ENCODE measurements around the gene IL17REL. TPM values are rescaled to one million over a fixed set of nuclear protein-coding genes. Genes with fewer than 3 reads are reported as not detected.

Gene IL17REL
- total and polyA plus RNA-seq, 2 donors: 0.01 TPM; not detected in 1

- no peak for DNase-seq (ENCODE audit: extremely low spot score)
- no peaks in the 10 kb centered on the region for H3K4me1 ChIP-seq (ENCODE audit: insufficient read depth)
- H3K27ac ChIP-seq (ENCODE audit: low read depth): no peak overlapping the region
- no peak overlapping the region for H3K4me3 ChIP-seq (ENCODE audit: low read depth, low read length)
- 83% methylated on average over 14 of the region's 14 CpGs for WGBS
- H3K36me3 ChIP-seq (ENCODE audit: insufficient read depth): no peaks in the 10 kb centered on the region
Measured at GRCh38 chr22:50022171-50022819, 9.7 kb upstream of the IL17REL start.

GRCh38 chr22:50020606-50021005, 8.0 kb upstream of the IL17REL start:
- H3K27ac ChIP-seq (ENCODE audit: low read depth): no peak overlapping the region
- 90% methylated on average over 15 of the region's 15 CpGs for WGBS
- no peak overlapping the region for H3K4me3 ChIP-seq (ENCODE audit: low read depth, low read length)
- no peak for DNase-seq (ENCODE audit: extremely low spot score)
- no peaks in the 10 kb centered on the region for H3K36me3 ChIP-seq (ENCODE audit: insufficient read depth)
- no peaks in the 10 kb centered on the region for H3K4me1 ChIP-seq (ENCODE audit: insufficient read depth)

- 58% methylated on average over 3 of the region's 3 CpGs for WGBS
- Histone ChIP-seq H3K4me3 (ENCODE audit: low read depth, low read length) (no peak overlapping the region), H3K27ac (ENCODE audit: low read depth) (no peak overlapping the region), H3K4me1 (ENCODE audit: insufficient read depth) (peaks cover 3% of the 10 kb centered on the region), H3K36me3 (ENCODE audit: insufficient read depth) (no peaks in the 10 kb centered on the region)
- DNase-seq (ENCODE audit: extremely low spot score): no peak
Measured at GRCh38 chr22:50019316-50019715, 6.8 kb upstream of the IL17REL start.

- H3K27ac ChIP-seq (ENCODE audit: low read depth): no peak overlapping the region
- 66% methylated on average over 11 of the region's 11 CpGs for WGBS
- H3K4me3 ChIP-seq (ENCODE audit: low read depth, low read length): no peak overlapping the region
- peaks cover 3% of the 10 kb centered on the region for H3K4me1 ChIP-seq (ENCODE audit: insufficient read depth)
- no peaks in the 10 kb centered on the region for H3K36me3 ChIP-seq (ENCODE audit: insufficient read depth)
- DNase-seq (ENCODE audit: extremely low spot score): no peak
Measured at GRCh38 chr22:50018608-50019285, 6.2 kb upstream of the IL17REL start.

GRCh38 chr22:50017701-50018224, 5.2 kb upstream of the IL17REL start:
- no peak for DNase-seq (ENCODE audit: extremely low spot score)
- H3K27ac ChIP-seq (ENCODE audit: low read depth): no peak overlapping the region
- WGBS: 84% methylated on average over 6 of the region's 6 CpGs
- no peaks in the 10 kb centered on the region for H3K36me3 ChIP-seq (ENCODE audit: insufficient read depth)
- H3K4me3 ChIP-seq (ENCODE audit: low read depth, low read length): no peak overlapping the region
- H3K4me1 ChIP-seq (ENCODE audit: insufficient read depth): peaks cover 3% of the 10 kb centered on the region

- Histone ChIP-seq H3K4me1 (ENCODE audit: insufficient read depth) (peaks cover 3% of the 10 kb centered on the region), H3K4me3 (ENCODE audit: low read depth, low read length) (no peak overlapping the region), H3K36me3 (ENCODE audit: insufficient read depth) (no peaks in the 10 kb centered on the region), H3K27ac (ENCODE audit: low read depth) (no peak overlapping the region)
- DNase-seq (ENCODE audit: extremely low spot score): no peak
- 76% methylated on average over 21 of the region's 21 CpGs for WGBS
Measured at GRCh38 chr22:50016988-50017700, 4.6 kb upstream of the IL17REL start.

GRCh38 chr22:50016308-50016987, 3.9 kb upstream of the IL17REL start:
- Histone ChIP-seq H3K4me1 (ENCODE audit: insufficient read depth) (peaks cover 3% of the 10 kb centered on the region), H3K27ac (ENCODE audit: low read depth) (no peak overlapping the region), H3K4me3 (ENCODE audit: low read depth, low read length) (no peak overlapping the region), H3K36me3 (ENCODE audit: insufficient read depth) (no peaks in the 10 kb centered on the region)
- DNase-seq (ENCODE audit: extremely low spot score): no peak
- 85% methylated on average over 20 of the region's 20 CpGs for WGBS

- no peak for DNase-seq (ENCODE audit: extremely low spot score)
- 45% methylated on average over 30 of the region's 30 CpGs for WGBS
- Histone ChIP-seq H3K4me3 (ENCODE audit: low read depth, low read length) (no peak overlapping the region), H3K27ac (ENCODE audit: low read depth) (no peak overlapping the region), H3K4me1 (ENCODE audit: insufficient read depth) (peaks cover 5% of the 10 kb centered on the region), H3K36me3 (ENCODE audit: insufficient read depth) (no peaks in the 10 kb centered on the region)
Measured at GRCh38 chr22:50015451-50016307, 3.1 kb upstream of the IL17REL start.

GRCh38 chr22:50014655-50015401, 2.3 kb upstream of the IL17REL start:
- H3K4me1 ChIP-seq (ENCODE audit: insufficient read depth): peaks cover 5% of the 10 kb centered on the region
- no peaks in the 10 kb centered on the region for H3K36me3 ChIP-seq (ENCODE audit: insufficient read depth)
- DNase-seq (ENCODE audit: extremely low spot score): no peak
- WGBS: 3% methylated on average over 90 of the region's 91 CpGs
- H3K4me3 ChIP-seq (ENCODE audit: low read depth, low read length): no peak overlapping the region
- no peak overlapping the region for H3K27ac ChIP-seq (ENCODE audit: low read depth)

- no peak for DNase-seq (ENCODE audit: extremely low spot score)
- H3K36me3 ChIP-seq (ENCODE audit: insufficient read depth): no peaks in the 10 kb centered on the region
- H3K4me3 ChIP-seq (ENCODE audit: low read depth, low read length): no peak overlapping the region
- WGBS: 63% methylated on average over 16 of the region's 16 CpGs
- H3K4me1 ChIP-seq (ENCODE audit: insufficient read depth): peaks cover 5% of the 10 kb centered on the region
- no peak overlapping the region for H3K27ac ChIP-seq (ENCODE audit: low read depth)
Measured at GRCh38 chr22:50014053-50014501, 1.5 kb upstream of the IL17REL start.

- H3K36me3 ChIP-seq (ENCODE audit: insufficient read depth): no peaks in the 10 kb centered on the region
- peaks cover 5% of the 10 kb centered on the region for H3K4me1 ChIP-seq (ENCODE audit: insufficient read depth)
- no peak overlapping the region for H3K27ac ChIP-seq (ENCODE audit: low read depth)
- WGBS: 57% methylated on average over 18 of the region's 18 CpGs
- DNase-seq (ENCODE audit: extremely low spot score): no peak
- no peak overlapping the region for H3K4me3 ChIP-seq (ENCODE audit: low read depth, low read length)
Measured at GRCh38 chr22:50011447-50012210, 936 bp downstream of the IL17REL start.
